Breast epithelium (tissue), 4 donors: ENCODE measurements around the gene MCM3AP. TPM values are rescaled to one million over a fixed set of nuclear protein-coding genes. Genes with fewer than 3 reads are reported as not detected.

ENCODE experiments used
- DNase-seq, 2 donors: peaks; one replicate each; pipeline ENCODE4 v3.0.0-alpha.2; 2019; ENCODE audit warnings: low spot score in 2 of 2
- H3K27ac ChIP-seq, 2 donors: fragments of 200-600 bp; sonication (generic) in 1 of 2; one replicate each; pipeline ENCODE4 v1.5.1; 2016 to 2019; ENCODE audit warnings: mild to moderate bottlenecking in 1 of 2
- H3K27me3 ChIP-seq, 2 donors: fragments of 200-600 bp; sonication (generic) in 1 of 2; one replicate each; pipeline versions ENCODE4 v1.5.1 to v1.6.0; 2017 to 2019; ENCODE audit warnings: control low read depth in 1 of 2, mild to moderate bottlenecking in 1 of 2
- H3K36me3 ChIP-seq: fragments of 200-600 bp; one replicate; pipeline ENCODE4 v1.5.1; 2019
- H3K4me1 ChIP-seq, 2 donors: fragments of 200-600 bp; sonication (generic); one replicate each; pipeline ENCODE4 v1.5.1; 2016 to 2019; ENCODE audit warnings: control low read depth in 1 of 2
- H3K4me3 ChIP-seq, 3 donors: fragments of 200-600 bp; sonication (generic); 1 replicate in 2 of 3; 2 replicates in 1 of 3; pipeline ENCODE4 v1.5.1; 2016 to 2019; ENCODE audit warnings: mild to moderate bottlenecking in 3 of 3, moderate library complexity in 2 of 3
- H3K9me3 ChIP-seq, 2 donors: fragments of 200-600 bp; sonication (generic) in 1 of 2; one replicate each; pipeline ENCODE4 v1.5.1; 2016 to 2019; ENCODE audit warnings: control low read depth in 1 of 2
- CTCF ChIP-seq, 3 donors: fragments of 450-650 bp; IDR thresholded peaks; one replicate each; pipeline ENCODE4 v1.5.1; 2016 to 2017; ENCODE audit warnings: antibody characterized with exemption in 3 of 3, mild to moderate bottlenecking in 3 of 3, moderate library complexity in 3 of 3
- POLR2A ChIP-seq: fragments of 450-650 bp; IDR thresholded peaks from one replicate; pipeline ENCODE4 v1.6.1; 2016; ENCODE audit warnings: antibody characterized with exemption, mild to moderate bottlenecking, moderate library complexity
- POLR2AphosphoS5 ChIP-seq, 3 donors: sonication (generic); formaldehyde crosslinking; IDR thresholded peaks; one replicate each; pipeline ENCODE4 v1.6.1; 2017; ENCODE audit warnings: antibody characterized with exemption in 3 of 3
- intact Hi-C: fragments of 100-400 bp; cut with DNase I; formaldehyde crosslinking; loops from one replicate; pipeline ENCODE4 v1.15.1; 2023; ENCODE audit warnings: low total_unique reads
- total RNA-seq, 3 donors: library from RNA; depleted of rRNA; stranded (reverse); fragments of >200 nt; gene quantifications; one replicate each; pipeline ENCODE4 v1.1.0, GENCODE V29; 2016

Gene MCM3AP
- total RNA-seq, 3 donors from 2014 or later, result 91.5 to 100.0 (median 99.2) TPM

GRCh38 chr21:46287541-46287940 is 2.1 kb upstream of the MCM3AP start:
- H3K27ac ChIP-seq, result no peak overlapping the region
- no peaks in the 10 kb centered on the region for H3K9me3 ChIP-seq
- H3K4me1 ChIP-seq, result peaks cover 0 to 27% of the 10 kb centered on the region in 2 donors
- no peak for DNase-seq
- intact Hi-C loops, result no loop called here
- no peaks in the 10 kb centered on the region for H3K36me3 ChIP-seq
- H3K4me3 ChIP-seq, result no peak overlapping the region
- TF ChIP-seq CTCF (IDR thresholded peaks at IDR 0.05) (no peak), POLR2A (no peak), POLR2AphosphoS5 (IDR thresholded peaks at IDR 0.05) (no peak)
- H3K27me3 ChIP-seq, result no peaks in the 10 kb centered on the region

- peak in 1 of 2 donors; percentile 61 for DNase-seq
- no peaks in the 10 kb centered on the region for H3K27me3 ChIP-seq
- intact Hi-C loops, result no loop called here
- peak overlapping the region; percentile 93 to 98 for H3K27ac ChIP-seq
- peak overlapping the region; percentile 78 to 96 (median 95) for H3K4me3 ChIP-seq
- TF ChIP-seq CTCF (IDR thresholded peaks at IDR 0.05), result no peak
- TF ChIP-seq POLR2A, result no peak
- TF ChIP-seq POLR2AphosphoS5 (IDR thresholded peaks at IDR 0.05), result no peak
- peaks cover 0 to 29% of the 10 kb centered on the region in 2 donors for H3K4me1 ChIP-seq
- H3K9me3 ChIP-seq, result no peaks in the 10 kb centered on the region
- no peaks in the 10 kb centered on the region for H3K36me3 ChIP-seq
Observed at GRCh38 chr21:46286648-46287002, 1.2 kb upstream of the MCM3AP start.

- Histone ChIP-seq H3K4me3 (peak within 1 kb of the TSS; percentile 78 to 96 (median 95)), H3K9me3 (no peaks in the 10 kb centered on the region), H3K4me1 (peaks cover 0 to 29% of the 10 kb centered on the region in 2 donors), H3K36me3 (no peaks in the 10 kb centered on the region), H3K27ac (peak within 1 kb of the TSS; percentile 93 to 98), H3K27me3 (no peaks in the 10 kb centered on the region)
- TF ChIP-seq CTCF (IDR thresholded peaks at IDR 0.05), result peak in 2 of 3 donors; percentile 35 to 43
- TF ChIP-seq POLR2AphosphoS5 (IDR thresholded peaks at IDR 0.05), result peak in 2 of 3 donors; percentile 58 to 76
- TF ChIP-seq POLR2A, result peak; percentile 57
- intact Hi-C loops, result no loop called here
- DNase-seq, result peak; percentile 79 to 87
Observed at GRCh38 chr21:46285761-46286647, 593 bp upstream of the MCM3AP start, which contains the start of gene YBEY. YBEY (plus strand) TSS chr21:46286342; CDS start chr21:46286914, 572 bp downstream.

- Histone ChIP-seq H3K4me1 (peaks cover 0 to 29% of the 10 kb centered on the region in 2 donors), H3K27me3 (no peaks in the 10 kb centered on the region), H3K9me3 (no peaks in the 10 kb centered on the region), H3K27ac (peak overlapping the region; percentile 93 to 98), H3K4me3 (peak overlapping the region in 2 of 3 donors; percentile 95 to 96), H3K36me3 (no peaks in the 10 kb centered on the region)
- TF ChIP-seq POLR2AphosphoS5 (IDR thresholded peaks at IDR 0.05) (no peak), CTCF (IDR thresholded peaks at IDR 0.05) (no peak), POLR2A (no peak)
- DNase-seq, result no peak
- intact Hi-C loops, result no loop called here
Observed at GRCh38 chr21:46284733-46285132, 678 bp downstream of the MCM3AP start.

- Histone ChIP-seq H3K4me3 (peak overlapping the region in 2 of 3 donors; percentile 8 to 96), H3K9me3 (no peaks in the 10 kb centered on the region), H3K36me3 (no peaks in the 10 kb centered on the region), H3K4me1 (peaks cover 0 to 29% of the 10 kb centered on the region in 2 donors), H3K27me3 (no peaks in the 10 kb centered on the region), H3K27ac (peak overlapping the region; percentile 64 to 98)
- intact Hi-C loops, result no loop called here
- peak in 1 of 2 donors; percentile 31 for DNase-seq
- TF ChIP-seq POLR2AphosphoS5 (IDR thresholded peaks at IDR 0.05), result no peak
- TF ChIP-seq CTCF (IDR thresholded peaks at IDR 0.05), result no peak
- no peak for TF ChIP-seq POLR2A
Observed at GRCh38 chr21:46284077-46284644, 1.2 kb downstream of the MCM3AP start.
